NCI-H187 treated with DMSO at 0.1 percent for 48 hours (cell line): Measurements from ENCODE around the gene TRANK1.
"Not testable (repeated sequence)": the region's sequence is repeated elsewhere in the genome, so short reads cannot be mapped to it uniquely, and the experiment has no call there.

Experiments used
- DNase-seq: peaks from one replicate; lab custom pipeline; 2025; lab: John Stamatoyannopoulos, UW

Gene TRANK1

GRCh38 chr3:36892457-36893136 is 52.3 kb downstream of the TRANK1 start:
- DNase-seq = no peak

- DNase-seq = no peak
Measured at GRCh38 chr3:36891701-36892160, 53.1 kb downstream of the TRANK1 start.

- DNase-seq = not testable (repeated sequence)
Measured at GRCh38 chr3:36891097-36891496, 53.8 kb downstream of the TRANK1 start.

- DNase-seq = no peak
Measured at GRCh38 chr3:36890261-36890660, 54.6 kb downstream of the TRANK1 start.

GRCh38 chr3:36881735-36882134 is 63.1 kb downstream of the TRANK1 start:
- no peak for DNase-seq

GRCh38 chr3:36879842-36880241 is 65.0 kb downstream of the TRANK1 start:
- DNase-seq = not testable (repeated sequence)

- DNase-seq = no peak
Measured at GRCh38 chr3:36877930-36878685, 66.7 kb downstream of the TRANK1 start.

GRCh38 chr3:36876181-36876936 is 68.5 kb downstream of the TRANK1 start:
- DNase-seq = no peak

GRCh38 chr3:36875397-36875796 is 69.5 kb downstream of the TRANK1 start:
- DNase-seq = no peak

- DNase-seq = peak; percentile 83
Measured at GRCh38 chr3:36874424-36874823, 70.4 kb downstream of the TRANK1 start.

- DNase-seq = no peak
Measured at GRCh38 chr3:36871379-36872126, 73.3 kb downstream of the TRANK1 start.

- DNase-seq = no peak
Measured at GRCh38 chr3:36868614-36869436, 76.0 kb downstream of the TRANK1 start.

GRCh38 chr3:36867810-36868209 is 77.0 kb downstream of the TRANK1 start:
- no peak for DNase-seq

GRCh38 chr3:36866368-36866767 is 78.5 kb downstream of the TRANK1 start:
- DNase-seq = no peak

GRCh38 chr3:36864180-36865053 is 80.4 kb downstream of the TRANK1 start:
- no peak for DNase-seq

- DNase-seq = no peak
Measured at GRCh38 chr3:36862076-36862755, 82.6 kb downstream of the TRANK1 start.

- DNase-seq = no peak
Measured at GRCh38 chr3:36859494-36859893, 85.4 kb downstream of the TRANK1 start.

GRCh38 chr3:36852071-36852470 is 92.8 kb downstream of the TRANK1 start:
- DNase-seq = no peak

- no peak for DNase-seq
Measured at GRCh38 chr3:36850743-36851142, 94.1 kb downstream of the TRANK1 start.
